NCI-H1930 (cell line): ENCODE data around the gene PHF20.
"Not testable (repeated sequence)": the region's sequence is repeated elsewhere in the genome, so short reads cannot be mapped to it uniquely, and the experiment has no call there.

Source experiments
- DNase-seq, 2 experiments: peaks; one replicate each; lab custom pipeline; 2025; lab: John Stamatoyannopoulos, UW

The PHF20 gene

DNA sequence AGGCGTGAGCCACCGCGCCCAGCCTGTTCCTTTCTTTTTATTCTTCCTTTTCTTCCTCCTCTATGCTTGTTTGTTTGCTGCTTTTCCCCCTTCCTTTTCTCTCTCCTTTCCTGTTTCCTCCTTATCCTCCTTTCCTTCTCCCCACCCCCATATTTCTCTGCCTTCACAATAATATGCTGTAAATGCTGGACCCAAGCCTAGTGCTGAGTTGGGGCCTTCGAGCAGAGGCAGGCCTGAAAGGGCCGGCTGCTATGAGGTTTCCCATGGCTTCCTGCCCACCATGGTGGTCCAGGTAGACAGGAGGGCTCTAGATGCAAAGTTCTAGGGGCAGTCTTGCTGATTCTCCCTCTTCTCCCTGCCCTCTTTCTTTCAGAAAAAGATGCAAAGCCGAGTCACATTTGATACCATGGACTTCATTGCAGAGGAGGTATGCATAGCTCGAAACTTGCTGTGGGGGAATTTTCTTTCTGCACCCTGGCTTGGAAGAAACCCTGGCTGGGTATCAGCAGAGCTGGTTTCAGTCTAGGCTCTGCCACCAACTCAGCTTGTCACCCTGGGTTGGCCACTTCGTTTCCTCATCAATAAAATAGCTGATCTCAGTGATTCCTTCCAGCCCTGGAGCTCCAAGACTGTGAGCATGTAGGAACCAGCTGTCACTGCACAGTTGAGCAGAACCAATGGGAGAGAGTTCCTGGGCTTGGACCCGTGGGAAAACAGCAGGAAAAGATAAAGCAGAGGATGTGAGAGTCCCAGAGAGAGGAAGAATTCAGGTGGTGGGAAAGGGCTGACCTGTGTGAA, 204.0 kb downstream of the PHF20 start:
- no peak for DNase-seq

DNA sequence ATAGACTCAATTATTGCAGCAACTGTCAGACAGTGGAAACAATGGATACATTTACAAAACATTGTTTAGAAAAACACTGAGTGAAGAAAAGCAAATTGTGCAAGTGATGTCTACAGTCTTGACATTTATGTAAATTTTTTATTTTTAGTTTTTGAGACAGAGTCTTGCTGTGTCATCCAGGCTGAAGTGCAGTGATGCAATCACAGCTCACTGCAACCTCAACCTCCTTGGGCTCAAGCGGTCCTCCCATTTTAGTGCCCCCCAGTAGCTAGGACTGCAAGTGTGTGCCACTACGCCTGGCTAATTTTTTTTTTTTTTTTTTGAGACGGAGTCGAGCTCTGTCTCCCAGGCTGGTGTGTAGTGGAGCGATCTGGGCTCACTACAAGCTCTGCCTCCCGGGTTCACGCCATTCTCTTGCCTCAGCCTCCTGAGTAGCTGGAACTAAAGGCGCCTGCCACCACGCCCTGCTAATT, 206.3 kb downstream of the PHF20 start:
- DNase-seq, result no peak

DNA sequence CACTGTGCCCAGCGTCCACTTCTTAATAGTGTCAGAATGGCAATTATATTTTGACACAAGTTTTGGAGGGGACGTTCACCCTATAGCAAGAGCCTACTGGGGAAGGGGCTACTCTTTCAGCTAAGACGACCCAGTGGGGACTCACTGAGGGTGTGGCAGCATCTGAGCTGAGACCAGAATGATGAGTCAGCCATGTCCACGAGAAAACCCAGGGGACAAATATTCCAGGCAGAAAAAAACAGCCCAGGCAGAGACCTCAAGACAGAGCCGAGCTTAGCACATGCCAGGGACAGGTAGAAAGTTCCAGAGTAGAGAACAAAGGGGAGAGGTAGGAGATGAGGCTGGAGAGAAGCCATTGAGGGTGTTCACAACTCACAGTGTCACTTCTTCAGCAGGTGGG, 207.7 kb downstream of the PHF20 start:
- no peak for DNase-seq

DNA sequence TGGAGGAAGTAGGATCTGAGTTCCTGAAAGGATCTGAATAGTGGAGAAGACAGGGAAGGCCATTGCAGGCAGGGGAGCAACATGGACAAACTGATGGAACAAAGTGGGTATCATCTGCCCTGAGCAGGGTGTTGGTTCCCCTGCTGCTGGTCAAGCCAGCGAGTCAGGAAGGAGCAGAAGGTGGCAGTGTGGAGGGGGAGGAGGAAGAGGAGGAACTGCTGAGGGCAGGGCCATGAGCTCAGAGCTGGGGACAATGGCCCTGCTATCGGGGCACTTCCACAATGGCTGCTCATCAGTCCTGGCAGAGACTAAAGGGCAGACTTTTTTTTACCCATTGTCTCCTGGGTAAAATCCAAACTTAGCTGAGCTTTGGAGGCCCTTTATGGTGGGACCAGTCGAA, 210.2 kb downstream of the PHF20 start:
- DNase-seq, result no peak

DNA sequence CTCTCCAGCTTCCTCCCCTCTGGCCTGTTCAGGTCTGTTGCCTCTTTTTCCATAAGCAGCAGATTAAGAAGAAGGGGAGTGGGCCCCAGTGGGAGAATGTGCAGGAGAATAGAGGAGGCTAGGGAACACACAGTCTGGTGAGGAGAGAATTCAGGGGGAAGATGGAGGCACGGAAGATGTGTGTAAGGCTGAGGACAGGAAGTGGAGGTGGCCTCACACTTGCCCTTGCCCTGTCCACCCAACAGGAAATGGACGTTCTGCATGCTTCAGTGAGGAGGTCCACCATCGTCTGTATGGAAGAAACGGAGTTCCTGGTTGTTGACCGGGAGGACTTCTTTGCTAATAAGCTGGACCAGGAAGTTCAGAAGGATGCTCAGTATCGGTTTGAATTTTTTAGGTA, 212.6 kb downstream of the PHF20 start:
- DNase-seq, result no peak

DNA sequence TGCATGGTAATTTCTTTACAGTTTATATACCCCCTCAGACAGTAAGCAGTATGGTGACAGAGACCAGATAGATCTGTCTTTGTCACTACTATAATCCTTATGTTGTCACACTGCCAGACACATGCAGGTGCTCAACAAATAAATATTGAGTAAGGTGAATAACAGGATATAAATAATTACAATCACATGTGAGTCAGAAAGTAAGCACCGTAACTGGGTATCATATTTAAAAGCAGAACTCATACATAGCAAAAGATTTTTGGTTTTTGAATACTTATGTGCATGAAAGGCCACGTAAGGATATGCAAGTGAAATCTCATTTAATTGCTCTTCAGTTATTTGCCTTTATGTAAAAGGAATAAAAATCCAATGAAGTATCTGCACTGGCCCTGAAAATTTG, 214.0 kb downstream of the PHF20 start:
- no peak for DNase-seq

DNA sequence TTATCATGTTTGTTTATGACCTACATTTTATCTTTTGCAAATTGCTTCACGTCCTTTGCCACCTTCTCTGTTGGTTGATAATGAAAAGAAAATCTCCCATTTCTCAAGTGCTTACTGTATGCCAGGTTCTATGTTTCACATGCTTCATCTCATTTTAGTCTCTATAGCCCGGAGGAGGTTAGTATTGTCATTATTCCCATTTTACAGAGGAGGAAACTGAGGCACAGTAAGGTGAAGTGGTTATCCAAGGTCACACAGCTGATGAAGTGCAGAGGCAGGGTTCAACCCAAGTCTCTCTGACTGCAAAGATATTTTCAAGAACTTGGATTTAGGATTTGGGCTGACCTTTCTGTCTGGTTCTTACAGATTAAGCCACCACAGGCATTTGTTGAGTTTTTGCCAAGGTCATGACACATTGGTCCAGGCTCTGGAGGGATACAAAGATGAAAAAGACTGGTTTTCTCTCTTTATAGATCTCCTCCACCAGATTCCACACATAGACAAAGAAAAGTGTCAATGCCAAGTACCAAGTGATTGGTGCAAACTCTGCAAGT, 217.2 kb downstream of the PHF20 start:
- no peak for DNase-seq

DNA sequence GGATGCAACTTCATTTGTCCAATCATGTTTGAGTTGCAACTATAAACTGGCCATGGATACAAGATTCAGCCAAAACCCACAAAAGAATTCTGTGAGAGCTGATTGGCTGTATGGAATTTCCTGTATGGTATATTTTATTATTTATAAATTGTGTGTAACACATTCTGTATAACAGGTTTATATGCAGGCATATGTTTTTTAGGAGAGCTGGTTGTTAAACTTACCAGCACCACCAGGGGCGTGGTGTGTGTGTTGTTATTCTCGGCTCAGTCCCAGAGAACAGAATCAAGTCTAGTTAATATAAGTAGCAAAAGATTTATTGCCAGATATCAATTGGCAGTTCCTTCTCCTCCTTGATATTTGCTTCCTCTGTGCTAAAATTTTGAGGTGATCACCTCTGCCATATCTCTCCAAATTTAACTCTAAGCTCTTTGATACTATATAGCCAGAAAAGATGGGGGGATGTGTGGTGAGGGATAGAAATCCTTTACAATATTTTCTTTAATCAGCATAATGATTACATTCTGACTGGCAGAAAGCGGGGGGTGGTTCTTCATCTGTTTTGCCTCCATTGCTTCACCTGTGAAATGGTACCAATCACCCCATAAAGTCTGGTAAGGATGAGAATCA, 219.4 kb downstream of the PHF20 start:
- DNase-seq, result no peak

DNA sequence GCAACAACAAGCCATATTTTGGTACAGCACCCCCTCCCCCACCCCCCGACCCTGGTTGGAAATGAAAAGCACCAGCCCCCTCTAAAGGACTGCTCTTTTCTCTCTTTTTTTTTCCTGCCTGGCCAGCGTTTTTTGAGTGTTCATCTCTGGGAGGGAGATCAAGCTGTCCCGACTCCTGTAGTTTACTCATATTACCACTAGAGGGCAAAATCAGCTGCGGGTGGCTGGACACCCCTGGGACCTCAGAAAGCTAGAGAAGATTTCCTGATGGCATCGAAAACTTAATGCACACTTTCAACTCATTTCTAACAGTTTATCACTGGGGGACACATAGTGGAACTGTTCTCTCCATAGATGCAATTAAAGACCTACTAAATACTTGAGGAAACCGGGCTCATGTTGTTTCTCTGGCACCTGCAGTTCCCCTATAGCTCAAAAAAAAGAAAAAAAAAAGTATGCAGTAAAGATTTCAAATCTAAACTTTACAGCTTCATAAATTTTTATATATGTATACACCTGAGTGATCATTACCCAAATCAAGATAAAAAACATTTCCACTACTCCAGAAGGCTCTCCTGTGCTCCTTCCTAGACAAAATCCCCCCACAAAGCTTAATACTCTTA, 221.0 kb downstream of the PHF20 start:
- DNase-seq, result peak; percentile 50 to 75

DNA sequence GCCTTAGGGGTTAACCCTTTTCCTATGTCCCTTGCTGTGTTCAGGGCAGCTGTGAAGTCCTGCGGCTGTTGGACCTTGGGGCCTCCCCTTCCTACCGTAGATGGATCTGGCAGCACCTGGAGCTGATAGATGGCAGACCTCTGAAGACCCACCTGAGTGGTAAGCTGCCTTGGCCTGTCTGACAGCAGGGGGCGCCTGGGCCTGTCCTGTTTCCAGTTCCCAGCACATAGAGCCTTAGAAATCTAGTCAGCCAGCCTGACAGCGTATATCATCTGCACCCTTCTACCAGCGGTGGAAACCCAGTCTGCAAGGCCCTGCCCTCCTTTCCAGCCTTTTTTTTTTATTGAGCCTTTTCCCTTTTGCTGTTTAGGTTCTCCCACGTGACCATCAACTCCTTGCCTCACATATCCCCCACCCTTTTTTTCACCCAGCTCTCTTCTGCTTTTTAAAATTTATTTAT, 223.2 kb downstream of the PHF20 start:
- peak; percentile 72 to 85 for DNase-seq

DNA sequence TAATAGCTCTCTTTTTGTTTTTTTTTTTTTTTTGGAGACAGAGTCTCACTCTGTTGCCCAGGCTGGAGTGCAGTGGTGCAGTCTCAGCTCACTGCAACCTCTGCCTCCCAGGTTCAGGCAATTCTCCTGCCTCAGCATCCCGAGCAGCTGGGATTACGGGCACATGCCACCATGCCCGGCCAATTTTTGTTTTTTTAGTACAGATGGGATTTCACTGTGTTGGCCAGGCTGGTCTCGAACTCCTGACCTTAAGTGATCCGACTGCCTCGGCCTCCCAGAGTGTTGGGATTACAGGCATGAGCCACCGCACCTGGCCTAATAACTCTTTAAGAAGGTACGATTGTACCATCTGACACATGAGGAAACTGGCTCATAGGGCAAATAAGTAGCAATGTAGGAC, 224.7 kb downstream of the PHF20 start:
- not testable (repeated sequence) for DNase-seq
